ENCODE results near the gene MFRP.
A peak's percentile ranks its signal among the peaks of the same experiment; 100 is the strongest.
"Not testable (repeated sequence)": the region's sequence is repeated elsewhere in the genome, so short reads cannot be mapped to it uniquely, and the experiment has no call there.

Gene MFRP

DNA sequence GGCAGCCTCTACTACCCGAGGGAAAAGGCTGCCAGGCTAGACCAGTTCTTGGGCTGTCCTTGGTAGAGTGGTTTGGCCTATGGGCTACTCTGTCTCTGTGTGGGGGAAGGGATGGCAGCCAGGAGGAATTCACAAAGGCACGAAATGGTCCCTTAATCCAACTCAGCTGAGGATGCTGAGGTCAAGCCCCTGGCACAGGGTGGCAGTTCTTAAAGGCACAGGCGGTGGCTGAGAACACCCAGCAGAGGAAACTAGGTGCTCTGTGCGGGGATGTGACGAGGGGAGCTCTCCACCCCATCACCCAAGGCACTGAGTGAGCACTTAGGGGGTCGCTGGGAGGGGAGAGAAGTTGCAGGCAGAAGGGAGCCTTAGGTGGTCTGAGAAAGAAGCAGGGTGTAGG, at the start of gene MFRP:
MFRP (minus strand) TSS at position 101 of the 400 bp plus-strand sequence. CDS start 192 bp downstream, outside the sequence.
- no peak for DNase-seq

DNA sequence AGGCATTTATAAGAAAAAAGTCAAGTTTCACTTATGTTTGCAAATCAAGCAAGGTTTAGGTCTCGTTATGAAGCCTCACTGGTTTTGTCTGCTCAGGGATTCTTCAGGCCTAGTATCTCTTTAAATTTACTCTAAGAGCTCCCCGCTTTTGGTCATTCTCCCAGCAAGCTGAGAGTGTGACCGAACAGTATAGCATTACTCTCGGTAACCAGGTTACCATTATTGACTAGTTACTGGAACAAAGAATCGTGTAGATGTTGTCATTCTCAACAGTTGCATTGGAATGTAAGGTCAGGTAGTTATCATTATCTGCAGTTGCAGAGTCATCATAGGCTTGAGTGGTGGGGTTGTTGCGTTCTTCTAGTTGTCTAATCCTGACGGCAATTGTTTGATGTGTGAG, 44.8 kb upstream of the MFRP start:
- no peak for DNase-seq

DNA sequence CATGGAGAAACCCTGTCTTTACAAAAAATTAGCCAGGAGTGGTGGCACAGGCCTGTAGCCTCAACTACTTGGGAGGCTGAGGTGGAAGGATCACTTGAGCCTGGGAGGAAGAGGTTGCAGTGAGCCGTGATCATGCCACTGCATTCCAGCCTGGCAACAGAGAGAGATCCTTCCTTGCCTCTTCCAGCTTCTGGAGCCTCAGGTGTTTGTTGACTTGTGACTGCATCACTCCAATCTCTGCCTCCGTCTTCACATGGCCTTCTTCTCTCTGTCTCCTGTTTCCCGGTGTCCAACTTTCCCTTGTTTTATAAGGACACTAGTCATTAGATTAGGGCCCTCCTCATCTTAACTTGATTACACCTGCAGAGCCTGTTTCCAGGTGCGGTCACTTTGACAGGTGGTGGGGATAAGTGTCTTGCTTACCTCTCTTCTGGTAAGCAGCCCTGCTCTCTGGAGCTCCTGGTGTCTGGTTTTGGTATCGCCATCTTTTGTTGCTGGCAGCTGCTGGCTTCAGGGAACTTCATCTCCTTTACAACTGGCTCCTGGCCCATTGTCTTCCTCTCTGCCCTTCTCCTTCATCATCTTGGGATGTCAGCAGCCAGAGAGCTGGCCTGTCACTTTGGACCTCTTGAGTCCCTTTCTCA, 43.2 kb upstream of the MFRP start:
- no peak for DNase-seq

DNA sequence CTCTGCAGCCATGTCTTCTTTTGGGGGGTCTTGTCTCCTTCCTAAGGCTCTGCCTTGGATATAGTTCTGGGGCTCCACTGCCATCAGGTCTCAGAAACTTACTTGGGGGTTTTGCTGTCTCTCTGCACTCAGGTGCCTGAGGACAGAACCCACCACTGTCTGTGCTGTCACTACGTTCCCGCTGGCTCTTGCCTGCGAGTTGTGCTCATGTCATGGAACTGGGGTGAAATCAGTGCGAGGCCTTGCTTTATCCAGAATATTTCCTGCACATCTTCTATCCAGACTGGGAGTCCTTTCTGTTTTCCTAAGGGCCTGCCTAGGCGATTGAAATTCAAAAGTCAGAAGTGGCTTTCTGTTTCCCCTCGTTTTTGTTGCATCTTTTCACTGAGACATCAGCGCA, 41.6 kb upstream of the MFRP start:
- no peak for DNase-seq

DNA sequence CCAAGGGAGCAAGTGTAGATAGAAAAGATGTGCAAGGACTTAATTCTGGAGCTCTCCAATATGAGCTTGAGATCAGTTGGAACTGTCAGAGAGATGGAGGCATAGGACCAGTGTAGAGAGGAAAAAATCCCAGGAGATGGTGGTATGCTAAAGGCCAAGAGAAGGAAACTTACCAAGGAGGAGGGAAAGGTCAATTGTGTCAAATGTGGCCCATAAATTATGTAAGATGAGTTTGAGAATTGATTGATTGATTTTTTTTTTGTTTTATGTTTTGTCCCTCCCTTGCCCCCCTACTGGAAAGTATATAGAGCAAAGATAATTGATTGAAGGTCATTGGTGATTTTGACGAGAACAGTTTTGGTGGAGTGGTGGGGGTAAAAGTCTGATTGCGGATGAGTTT, 37.8 kb upstream of the MFRP start:
- no peak for DNase-seq

DNA sequence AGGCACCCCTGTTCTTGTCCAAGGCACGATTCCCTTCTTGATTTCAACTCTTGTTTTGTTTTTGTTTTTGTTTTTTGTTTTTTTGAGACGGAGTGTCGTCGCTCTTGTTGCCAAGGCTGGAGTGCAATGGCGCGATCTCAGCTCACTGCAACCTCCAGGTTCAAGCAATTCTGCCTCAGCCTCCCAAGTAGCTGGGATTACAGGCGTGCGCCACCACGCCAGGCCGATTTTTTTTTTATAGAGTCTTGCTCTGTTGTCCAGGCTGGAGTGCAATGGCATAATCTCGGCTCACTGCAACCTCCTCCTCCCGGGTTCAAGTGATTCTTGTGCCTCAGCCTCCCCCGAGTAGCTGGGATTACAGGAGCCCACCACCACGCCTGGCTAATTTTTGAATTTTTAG, 36.0 kb upstream of the MFRP start:
- not testable (repeated sequence) for DNase-seq

DNA sequence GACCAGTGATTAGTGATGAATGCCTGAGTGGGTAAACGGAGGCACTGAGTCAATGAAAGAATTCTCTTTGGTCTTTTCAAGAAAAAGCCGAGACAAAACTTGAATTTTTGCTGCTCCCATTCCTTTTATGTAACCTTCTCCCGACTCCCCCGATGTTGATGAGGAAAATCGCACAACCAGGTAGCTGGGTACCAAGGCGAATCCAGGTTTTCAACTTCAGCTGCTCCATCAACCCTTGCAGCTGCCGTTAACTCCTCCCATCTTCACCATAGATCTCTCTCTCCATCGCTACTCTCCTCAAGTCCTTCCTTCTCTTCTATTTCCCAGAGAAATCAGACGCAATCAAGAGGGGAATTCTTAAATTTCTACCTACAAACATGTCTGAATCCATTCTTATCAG, 35.6 kb upstream of the MFRP start:
- no peak for DNase-seq

DNA sequence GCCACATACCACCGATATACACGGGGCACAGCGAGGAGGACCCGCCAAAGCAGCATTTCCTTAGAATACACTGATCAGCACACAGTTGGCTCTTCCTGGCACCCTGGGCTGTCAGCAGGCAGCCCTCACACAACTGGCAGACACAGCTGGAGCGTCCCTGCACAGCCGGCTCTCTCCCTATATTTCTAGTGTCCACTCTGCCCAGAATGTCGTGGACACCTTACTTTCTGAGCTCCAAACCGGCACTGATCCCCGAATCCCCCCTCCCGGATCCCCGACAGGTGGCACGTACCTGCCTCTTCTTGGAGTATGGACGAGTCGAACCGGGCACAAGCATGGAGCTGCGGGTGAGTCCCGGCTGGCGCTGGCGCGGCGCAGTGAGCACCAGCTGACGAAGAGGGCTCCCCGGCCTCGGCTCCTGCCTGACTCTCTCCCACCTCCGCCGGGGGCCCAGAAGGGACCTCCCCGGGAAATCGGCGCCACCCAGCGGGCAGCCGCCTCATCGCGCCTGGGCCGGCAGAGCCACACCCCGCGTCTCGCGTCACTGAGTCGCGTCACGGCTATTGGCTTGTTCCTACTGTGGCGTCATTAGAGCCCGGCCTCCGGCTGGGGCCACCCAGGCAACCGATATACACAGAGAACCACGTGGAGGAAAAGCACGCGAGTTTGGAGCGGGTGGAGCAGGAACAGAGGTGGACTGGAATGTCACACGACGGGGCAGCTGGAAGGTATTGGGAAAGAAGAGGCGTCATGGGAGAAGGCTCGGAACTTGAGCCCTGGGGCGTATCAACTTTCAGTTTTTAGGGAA, 34.9 kb upstream of the MFRP start, which contains the start of gene USP2:
USP2 (minus strand) TSS at position 510 of the 808 bp plus-strand sequence. CDS start 8,210 bp downstream, outside the sequence.
- peak; percentile 94 for DNase-seq

DNA sequence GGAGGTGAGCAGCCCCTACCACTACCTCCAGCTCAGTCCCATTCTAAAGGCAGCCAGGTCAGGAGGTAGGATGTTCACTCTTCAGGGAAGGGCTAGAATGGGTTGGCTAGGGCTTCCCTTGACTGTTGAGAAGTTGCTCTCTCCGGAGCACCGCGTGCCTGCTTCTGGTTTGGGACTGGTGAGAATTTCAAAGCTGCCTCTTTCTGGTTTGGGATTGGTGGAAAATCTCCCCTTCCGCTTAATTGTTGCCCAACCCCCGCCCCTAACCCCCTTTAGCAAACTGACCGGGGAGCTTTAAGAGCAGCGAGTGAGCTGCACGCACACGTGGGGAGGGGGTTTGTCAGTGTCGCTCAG, 34.3 kb upstream of the MFRP start:
- DNase-seq: no peak

DNA sequence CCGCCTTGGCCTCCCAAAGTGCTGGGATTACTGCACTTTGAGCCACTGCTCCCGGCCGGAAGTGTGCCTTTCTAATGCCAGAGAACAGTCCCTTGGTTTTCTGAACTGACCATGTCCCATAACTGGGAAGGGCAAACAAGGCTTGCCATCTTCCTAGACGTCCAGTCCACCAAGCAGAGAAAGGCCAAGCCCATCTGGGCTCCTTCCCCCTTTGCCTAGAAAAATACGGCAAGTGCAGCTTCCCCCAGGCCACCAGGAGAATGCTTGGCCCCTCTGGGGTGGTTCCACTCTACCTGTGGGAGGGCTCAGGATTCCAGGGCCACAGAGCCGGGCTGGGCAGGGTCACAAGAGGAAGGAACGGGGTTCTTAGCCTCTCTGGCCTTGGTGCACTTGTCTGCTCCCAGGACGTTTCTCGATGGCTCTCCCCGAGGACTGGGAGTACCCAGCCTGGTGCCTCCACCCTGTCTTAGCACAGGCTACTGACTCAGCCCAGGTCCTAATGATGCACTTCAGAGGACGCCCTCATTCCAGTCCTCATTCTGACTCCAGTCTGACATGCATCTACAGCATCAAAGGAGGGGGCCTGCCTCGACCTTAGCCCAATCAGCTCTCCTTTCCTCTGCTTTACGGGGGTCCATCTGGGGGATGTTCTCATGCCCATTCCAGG, 33.8 kb upstream of the MFRP start:
- no peak for DNase-seq

DNA sequence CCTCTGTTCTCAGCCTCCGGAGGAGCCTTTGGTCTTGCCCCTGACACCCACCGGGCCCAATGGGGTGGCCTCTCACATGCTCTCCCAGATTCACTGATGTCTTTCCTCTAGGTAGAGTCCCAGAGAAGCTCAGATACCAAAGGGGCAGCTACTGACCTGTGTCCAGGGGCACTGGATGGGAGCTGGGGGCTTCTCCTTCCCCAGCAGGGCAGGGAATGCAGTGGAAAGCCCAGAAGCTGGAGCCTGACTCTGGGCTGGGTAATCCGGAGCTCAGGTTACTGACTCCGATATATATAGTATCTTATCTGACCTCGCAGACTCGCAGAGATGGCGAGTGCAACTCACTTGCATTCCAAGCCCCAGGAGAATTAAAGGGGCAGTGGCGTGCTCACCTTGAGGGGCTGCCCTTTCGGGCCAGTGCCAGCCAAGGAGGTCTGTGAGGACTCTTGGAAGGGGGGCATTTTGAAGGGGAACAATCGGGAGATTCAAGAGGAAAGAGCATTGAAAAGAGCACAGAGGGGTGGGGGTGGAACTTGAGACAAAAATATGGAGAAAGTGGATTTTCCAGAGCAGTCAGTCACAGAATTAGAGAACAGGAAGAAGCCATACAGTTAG, 32.5 kb upstream of the MFRP start:
- DNase-seq: no peak

DNA sequence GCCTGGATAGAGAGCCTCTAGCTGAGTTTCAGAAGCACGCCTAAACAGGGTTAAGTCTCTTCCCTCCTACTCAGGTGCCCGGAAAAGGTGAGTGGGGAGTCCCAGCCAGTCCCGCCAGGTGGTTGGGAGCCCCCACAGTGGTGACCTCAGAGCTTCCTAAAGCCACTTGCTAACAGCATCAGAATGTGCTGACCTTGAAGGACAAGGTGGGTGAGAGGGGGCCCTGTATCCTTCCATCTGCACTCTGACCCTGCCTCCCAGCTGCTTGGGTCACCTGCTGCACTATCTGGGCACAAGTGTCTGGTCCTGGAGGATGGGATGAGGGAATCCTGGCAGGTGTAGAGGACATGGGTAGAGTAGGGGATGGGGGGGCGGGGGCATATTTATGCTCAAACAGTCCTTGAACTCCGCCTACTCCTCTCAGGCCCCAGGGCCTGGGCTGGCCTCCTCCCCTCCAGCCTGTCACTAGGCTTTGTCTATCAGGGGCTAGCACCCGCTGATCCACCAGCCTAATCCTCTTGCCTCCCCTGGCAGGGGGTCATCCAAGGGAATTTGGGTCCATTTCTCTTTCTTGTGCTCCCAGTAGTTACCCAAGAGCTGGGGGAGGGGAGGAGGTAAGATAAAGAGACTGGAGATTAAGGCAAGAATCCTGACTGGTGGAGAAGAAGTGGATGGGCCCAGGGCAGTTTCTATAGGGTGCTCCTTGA, 31.6 kb upstream of the MFRP start:
- no peak for DNase-seq

DNA sequence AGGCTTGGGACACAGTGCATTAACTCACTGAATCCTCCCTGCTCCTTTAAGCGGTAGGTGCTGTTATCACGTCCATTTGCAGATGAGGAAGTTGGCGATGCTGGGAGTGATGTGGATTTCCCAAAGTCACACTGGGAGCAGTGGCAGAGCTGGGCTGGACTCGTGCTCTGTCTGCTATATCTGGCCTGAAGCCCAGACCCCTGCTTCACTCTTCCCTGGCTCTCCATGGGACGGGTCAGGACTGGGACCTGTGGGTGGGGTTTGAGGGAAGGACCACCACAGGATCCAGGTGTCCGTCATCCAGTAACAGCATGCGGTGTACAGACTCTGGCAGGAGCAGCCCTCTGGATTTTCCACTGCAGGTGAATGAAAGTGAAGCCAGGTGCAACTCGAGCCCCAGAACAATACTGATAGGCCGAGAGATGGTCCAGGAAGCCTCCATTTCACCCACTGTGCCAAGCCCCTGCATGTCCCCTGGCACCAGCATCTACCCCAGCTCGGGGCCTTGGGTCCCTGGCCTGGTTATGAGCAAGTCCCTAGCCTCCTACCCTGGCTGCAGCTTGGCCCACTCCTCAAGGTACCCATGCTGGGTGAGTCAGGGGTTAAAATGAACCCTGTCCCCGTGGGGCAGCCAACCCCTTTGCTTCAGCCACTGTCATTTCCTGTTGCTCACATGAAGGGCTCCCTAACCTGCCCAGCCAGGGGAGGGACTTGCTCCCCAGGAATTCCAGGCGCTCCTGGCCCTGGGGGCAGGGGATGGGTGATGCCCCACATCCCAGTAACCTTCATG, 30.8 kb upstream of the MFRP start:
- DNase-seq: no peak

DNA sequence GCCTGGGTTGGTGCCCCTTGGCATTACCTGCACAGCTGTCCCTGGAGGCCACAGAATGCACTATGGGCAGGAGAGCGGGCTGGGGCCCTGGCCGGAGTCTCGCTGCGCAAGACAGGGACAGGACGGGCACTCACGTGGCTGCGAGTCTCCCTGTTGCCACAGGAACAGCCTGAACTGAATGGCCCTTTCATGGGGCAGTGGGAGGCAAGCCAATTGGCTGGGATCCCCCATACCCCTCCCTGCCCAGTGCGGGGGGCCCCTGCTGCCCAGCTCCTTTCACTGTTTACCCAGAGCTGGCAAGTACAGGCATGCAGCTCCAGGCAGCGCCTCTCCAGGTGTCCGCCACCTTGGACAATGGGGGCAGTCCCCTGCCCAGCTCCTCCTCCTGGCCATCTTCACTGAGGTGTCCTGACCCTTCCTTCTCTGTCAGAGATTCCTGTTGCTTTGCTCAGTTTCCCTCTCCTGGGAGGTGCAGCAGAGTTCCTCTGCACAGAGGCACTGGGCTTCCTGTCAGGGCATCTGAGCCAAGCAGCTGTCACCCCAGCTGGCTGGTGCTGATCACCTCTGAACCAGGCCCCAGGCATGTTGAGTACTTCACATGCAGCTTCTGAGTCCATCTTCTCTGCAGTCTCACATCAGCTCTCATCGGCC, 29.8 kb upstream of the MFRP start:
- no peak for DNase-seq

DNA sequence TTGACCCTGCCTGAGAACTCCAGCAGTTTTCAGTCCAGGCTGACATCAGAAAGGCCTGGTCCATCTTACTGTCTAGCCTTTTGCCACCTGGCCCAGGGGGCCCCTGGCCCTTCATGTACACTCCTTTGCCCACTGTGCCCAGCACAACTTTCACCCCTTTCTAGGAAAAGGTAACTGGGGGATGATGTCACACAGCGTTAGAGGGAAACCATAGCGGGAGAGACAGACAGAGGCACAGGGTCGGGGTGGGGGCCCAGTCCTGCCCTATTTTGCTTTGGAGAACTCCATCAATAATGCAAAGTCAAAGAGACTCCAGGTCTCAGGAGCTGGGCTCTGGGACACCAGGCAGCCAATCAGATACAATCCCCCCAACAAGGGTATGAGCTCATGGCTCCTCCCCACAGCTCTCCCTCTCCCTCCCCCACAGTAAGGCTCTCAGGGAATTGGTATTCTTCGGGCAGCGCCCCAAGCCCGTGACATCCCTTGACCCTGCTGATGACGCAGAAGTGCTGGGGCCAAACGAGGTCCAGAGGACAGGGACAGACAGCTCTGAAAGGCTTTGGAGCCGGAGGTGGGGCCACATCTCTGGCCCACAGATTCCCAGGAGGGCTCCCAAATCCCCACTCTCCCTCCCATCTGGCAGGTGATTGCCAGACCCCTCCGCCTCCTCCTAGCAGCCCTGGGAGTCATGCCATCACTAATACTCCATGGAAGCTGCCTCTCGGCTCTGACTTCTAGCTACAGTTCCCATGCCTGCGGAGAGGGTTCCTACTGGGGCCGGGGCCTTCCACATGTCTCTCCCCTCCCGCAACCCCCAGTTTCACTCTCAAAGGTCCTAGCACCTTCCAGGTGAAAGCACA, 29.1 kb upstream of the MFRP start:
- no peak for DNase-seq

DNA sequence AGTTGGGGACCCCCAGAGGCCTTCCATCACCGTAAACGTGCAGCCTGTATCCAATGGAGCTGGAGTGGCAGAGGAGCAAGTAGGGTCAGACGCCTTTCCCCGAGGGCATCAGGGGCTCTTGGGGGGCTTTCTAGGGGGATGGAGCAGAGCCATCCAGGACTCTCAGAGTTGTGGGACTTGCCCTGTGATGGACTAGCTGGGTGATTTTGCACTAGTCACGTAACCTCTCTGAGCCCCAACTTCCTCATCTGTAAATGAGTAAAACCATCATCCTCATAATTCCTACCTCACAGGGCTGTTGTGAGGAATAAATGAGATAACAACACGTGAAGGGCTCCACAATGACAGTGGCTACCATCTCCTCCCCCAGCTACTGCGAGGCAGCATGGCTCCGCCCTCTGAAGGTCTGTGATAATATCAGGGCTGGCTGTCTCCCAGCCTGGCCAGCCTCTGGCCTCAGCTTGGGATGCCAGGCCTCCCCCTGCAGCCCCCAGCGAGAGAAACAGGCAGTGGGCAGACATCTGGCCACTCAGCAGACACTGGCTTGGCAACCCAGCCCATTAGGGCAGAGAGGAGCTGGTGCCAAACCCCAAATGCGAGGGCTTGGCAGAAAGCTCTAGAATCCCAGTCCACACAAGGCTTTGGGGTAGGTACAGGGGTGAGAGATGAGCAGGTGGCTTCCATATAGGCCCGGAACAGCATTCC, 28.3 kb upstream of the MFRP start:
- no peak for DNase-seq

DNA sequence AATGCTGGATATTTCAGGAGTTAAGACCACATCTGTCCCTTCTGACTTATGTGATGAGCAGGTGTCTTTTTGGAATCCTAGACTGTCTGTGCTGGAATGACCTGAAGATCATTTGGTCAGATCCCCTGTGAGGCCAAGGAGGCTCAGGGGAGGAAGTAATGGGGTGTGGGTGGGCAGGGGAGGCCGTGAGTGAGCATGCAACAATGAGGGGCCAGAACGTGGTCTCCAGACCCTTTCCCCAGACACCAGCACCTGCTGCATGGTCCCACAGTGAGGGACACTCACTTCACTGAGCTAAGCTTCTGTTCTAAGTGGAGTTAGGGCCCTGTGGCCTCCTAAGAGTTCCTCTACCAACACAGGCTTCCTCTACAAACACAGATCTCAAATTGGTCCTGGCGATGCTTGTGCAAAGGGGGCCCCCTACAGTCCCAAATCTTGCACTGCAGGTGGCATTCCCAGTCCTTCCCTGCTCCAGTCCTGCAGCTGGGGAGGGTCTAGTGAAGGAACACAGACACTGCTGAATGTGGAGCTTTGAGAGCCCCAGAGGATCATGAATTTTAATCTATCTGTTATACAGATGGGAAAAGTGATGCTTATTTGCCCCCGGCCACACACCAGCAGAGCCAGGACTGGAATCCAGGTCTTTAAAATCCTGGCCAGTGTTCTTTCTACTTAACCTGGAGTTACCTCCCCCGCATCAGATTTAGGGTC, 27.6 kb upstream of the MFRP start:
- DNase-seq: peak; percentile 66

DNA sequence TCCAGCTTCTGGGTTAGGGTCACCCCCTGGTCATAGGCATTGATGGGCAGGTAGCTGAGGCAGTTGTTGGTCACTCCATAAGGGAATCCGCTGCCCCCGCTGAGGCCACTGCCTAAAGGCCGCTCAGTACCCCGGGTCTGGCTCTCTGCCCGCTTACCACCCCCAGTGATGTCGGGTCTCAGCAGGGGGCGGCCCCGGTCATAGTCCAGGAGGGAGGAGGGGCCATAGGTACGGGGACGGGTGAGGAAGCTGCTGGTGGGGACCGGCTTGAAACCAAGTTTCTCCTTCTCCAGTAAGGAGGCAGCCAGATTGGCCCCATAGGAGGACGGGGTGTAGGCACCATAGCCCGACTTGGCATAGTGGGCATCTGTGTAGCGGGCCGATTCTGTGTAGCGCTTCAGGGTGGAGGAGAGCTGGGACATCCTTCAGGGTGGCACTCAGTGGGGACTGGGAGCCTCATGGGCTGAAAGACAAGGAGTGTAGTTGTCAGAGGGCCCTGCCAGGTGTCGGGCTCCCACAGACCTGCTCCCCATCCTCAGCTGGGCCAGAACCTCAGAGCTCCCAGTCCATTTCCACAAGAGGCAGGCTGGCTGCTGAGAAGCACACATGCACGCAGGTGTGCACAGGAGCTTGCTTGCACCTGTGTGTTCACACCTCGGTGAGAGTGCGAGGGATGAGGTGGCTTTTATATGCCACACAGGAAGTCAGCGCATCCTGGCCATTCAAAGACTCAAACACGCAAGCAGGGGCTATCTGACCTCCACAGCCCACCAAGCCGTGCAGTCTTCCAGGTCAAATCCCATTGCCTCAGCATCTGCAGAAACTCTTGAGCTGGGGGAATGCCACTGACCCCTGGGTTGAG, 26.8 kb upstream of the MFRP start:
- DNase-seq: no peak
